MG63 (cell line): Measurements from ENCODE around the gene ZSCAN23. TPM values are rescaled to one million over a fixed set of nuclear protein-coding genes. Genes with fewer than 3 reads are reported as not detected.
A peak's percentile ranks its signal among the peaks of the same experiment; 100 is the strongest.
"Not testable (repeated sequence)": the region's sequence is repeated elsewhere in the genome, so short reads cannot be mapped to it uniquely, and the experiment has no call there.

Experiments used
- DNase-seq: peaks from one replicate; pipeline ENCODE4 v3.0.0-alpha.2; 2020
- H3K27me3 ChIP-seq: fragments of 250-450 bp; sonication (Bioruptor Pico); 2 replicates; pipeline ENCODE4 v1.5.1; 2020; ENCODE audit warnings: mild to moderate bottlenecking, moderate library complexity
- H3K36me3 ChIP-seq: fragments of 250-450 bp; sonication (Bioruptor Pico); 2 replicates; pipeline ENCODE4 v1.5.1; 2020; ENCODE audit warnings: mild to moderate bottlenecking, moderate library complexity
- H3K4me3 ChIP-seq: fragments of 250-450 bp; sonication (Bioruptor Pico); 2 replicates; pipeline ENCODE4 v1.5.1; 2020; ENCODE audit warnings: mild to moderate bottlenecking, moderate library complexity
- H3K9me3 ChIP-seq: fragments of 250-450 bp; sonication (Bioruptor Pico); 2 replicates; pipeline ENCODE4 v1.5.1; 2020; ENCODE audit warnings: mild to moderate bottlenecking, moderate library complexity
- total RNA-seq: library from RNA; depleted of rRNA; stranded (reverse); fragments of >200 nt; shearing (Covaris generic); gene quantifications from 2 replicates; pipeline ENCODE4 v1.2.3, GENCODE V29; 2014; ENCODE audit warnings: low replicate concordance

Gene ZSCAN23
- total RNA-seq, 1 experiment from 2014 or later: 0.59 TPM

DNA sequence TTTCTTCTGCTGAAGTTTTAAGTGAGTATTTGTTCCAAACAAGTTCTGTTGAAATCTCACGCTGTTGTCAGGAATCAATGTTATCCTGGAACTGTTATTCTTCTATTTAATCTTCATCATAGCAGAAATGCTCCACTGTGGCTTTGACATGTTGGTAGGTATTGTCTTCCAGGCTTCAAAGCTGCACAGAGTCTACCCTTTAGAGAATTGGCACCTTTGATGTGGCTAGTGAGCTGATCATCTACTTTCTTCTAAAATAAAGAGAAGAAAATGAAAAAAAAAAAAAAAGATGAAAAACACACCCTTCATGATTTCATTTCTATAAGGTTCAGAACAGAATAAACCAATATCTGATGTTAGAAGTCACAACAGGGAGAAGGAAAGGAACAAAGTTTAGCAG lies 5.8 kb upstream of the ZSCAN23 start:
- Histone ChIP-seq H3K4me3 (no peak overlapping the region), H3K36me3 (no peaks in the 10 kb centered on the region), H3K27me3 (no peaks in the 10 kb centered on the region), H3K9me3 (no peaks in the 10 kb centered on the region)
- no peak for DNase-seq

GRCh38 chr6:28447512-28447906 lies 4.2 kb upstream of the ZSCAN23 start:
- peak overlapping the region; percentile 44 for H3K4me3 ChIP-seq
- not testable (repeated sequence) for DNase-seq, H3K27me3 ChIP-seq, H3K36me3 ChIP-seq, H3K9me3 ChIP-seq

- DNase-seq: no peak
Observed at GRCh38 chr6:28446818-28447511, 3.7 kb upstream of the ZSCAN23 start.

DNA sequence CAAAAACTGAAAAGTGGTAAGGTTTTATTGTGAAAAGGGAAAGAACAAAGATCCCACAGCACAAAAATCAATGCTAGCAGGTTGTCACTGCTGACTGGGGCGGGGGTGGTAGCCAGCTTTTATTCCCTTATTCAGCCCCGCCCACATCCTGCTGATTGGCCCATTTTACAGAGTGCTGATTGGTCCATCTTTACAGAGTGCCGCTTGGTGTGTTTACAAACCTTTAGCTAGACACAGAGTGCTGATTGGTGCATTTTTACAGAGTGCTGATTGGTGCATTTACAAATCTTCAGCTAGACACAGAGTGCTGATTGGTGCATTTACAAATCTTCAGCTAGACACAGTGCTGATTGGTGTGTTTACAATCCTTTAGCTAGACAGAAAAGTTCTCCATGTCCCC lies 1.5 kb upstream of the ZSCAN23 start:
- H3K27me3 ChIP-seq, H3K36me3 ChIP-seq, H3K4me3 ChIP-seq, DNase-seq, H3K9me3 ChIP-seq: not testable (repeated sequence)

More at GRCh38 chr6:28446818-28447511, 3.7 kb upstream of the ZSCAN23 start:
- Histone ChIP-seq H3K9me3 (no peaks in the 10 kb centered on the region), H3K4me3 (peak overlapping the region; percentile 44), H3K36me3 (no peaks in the 10 kb centered on the region), H3K27me3 (no peaks in the 10 kb centered on the region)

DNA sequence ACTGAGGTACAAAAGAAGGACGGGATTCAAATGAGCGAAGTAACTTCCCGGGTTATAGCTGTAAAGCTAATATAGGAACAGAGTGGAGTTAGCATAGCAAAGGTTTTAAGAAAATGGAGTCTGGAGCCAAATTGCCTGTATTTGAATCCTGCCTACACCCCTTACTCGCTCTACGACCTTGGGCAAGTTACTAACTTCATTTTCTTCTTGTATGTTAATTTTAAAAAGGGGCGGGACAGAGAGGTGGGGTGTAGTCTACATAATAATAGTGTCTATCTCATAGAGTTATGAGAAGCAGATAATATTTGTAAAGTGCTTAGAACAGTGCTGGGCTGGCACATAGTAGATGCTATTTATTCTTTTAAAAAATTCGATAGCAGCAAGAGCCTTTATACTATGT lies 705 bp downstream of the ZSCAN23 start:
- Histone ChIP-seq H3K27me3 (no peaks in the 10 kb centered on the region), H3K9me3 (no peaks in the 10 kb centered on the region), H3K4me3 (peak overlapping the region; percentile 74), H3K36me3 (no peaks in the 10 kb centered on the region)
- no peak for DNase-seq

- no peaks in the 10 kb centered on the region for H3K27me3 ChIP-seq
- no peaks in the 10 kb centered on the region for H3K9me3 ChIP-seq
- H3K4me3 ChIP-seq: no peak overlapping the region
- DNase-seq: no peak
- no peaks in the 10 kb centered on the region for H3K36me3 ChIP-seq
Observed at GRCh38 chr6:28436404-28436803, 6.9 kb downstream of the ZSCAN23 start.

DNA sequence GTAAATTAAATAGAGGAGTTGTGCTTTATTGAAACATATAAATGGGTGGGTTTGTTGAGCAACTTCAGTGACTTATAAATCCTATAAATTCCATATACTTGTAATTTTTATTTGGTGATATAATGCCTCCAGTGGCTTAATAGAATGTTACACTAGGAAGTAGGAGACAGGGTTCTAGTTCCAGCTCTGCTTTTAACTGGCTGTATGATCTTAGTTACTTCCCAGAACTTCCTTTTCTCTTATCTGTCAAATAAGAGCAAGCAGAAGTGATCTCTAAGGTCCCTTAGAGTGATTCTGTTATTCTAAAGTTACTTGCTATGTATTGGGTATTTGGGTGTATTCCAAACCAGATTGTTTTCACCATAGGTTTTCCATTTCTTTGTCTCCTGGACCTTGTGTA lies 10.2 kb downstream of the ZSCAN23 start:
- Histone ChIP-seq H3K36me3 (no peaks in the 10 kb centered on the region), H3K27me3 (no peaks in the 10 kb centered on the region), H3K9me3 (no peaks in the 10 kb centered on the region), H3K4me3 (no peak overlapping the region)
- DNase-seq: no peak

GRCh38 chr6:28429781-28430180 lies 13.5 kb downstream of the ZSCAN23 start:
- Histone ChIP-seq H3K4me3 (no peak overlapping the region), H3K27me3 (no peaks in the 10 kb centered on the region), H3K9me3 (no peaks in the 10 kb centered on the region), H3K36me3 (no peaks in the 10 kb centered on the region)
- no peak for DNase-seq

- DNase-seq: no peak
- Histone ChIP-seq H3K4me3 (no peak overlapping the region), H3K9me3 (no peaks in the 10 kb centered on the region), H3K27me3 (no peaks in the 10 kb centered on the region), H3K36me3 (no peaks in the 10 kb centered on the region)
Observed at GRCh38 chr6:28425944-28426541, 17.2 kb downstream of the ZSCAN23 start.

DNA sequence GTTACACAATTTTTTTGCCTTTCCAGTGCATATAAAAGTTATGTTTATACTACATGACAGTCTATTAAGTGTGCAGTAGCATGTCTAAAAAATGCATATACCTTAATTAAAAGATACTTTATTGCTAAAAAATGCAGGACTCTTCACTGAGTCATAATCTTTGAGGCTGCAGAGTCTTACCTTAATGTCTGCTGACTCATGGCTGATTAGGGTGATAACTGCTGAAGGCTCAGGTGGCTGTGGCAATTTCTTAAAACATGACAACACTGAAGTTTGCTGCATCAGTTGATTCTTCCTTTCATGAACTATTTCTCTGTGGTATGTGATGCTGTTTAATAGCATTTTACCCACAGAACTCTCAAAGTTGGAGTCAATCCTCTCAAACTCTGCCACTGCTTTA lies 19.1 kb downstream of the ZSCAN23 start:
- no peak for DNase-seq
- Histone ChIP-seq H3K27me3 (no peaks in the 10 kb centered on the region), H3K9me3 (no peaks in the 10 kb centered on the region), H3K4me3 (no peak overlapping the region), H3K36me3 (no peaks in the 10 kb centered on the region)

- no peaks in the 10 kb centered on the region for H3K9me3 ChIP-seq
- no peak for DNase-seq
- no peaks in the 10 kb centered on the region for H3K36me3 ChIP-seq
- no peak overlapping the region for H3K4me3 ChIP-seq
- H3K27me3 ChIP-seq: no peaks in the 10 kb centered on the region
Observed at GRCh38 chr6:28423546-28423945, 19.7 kb downstream of the ZSCAN23 start.

DNA sequence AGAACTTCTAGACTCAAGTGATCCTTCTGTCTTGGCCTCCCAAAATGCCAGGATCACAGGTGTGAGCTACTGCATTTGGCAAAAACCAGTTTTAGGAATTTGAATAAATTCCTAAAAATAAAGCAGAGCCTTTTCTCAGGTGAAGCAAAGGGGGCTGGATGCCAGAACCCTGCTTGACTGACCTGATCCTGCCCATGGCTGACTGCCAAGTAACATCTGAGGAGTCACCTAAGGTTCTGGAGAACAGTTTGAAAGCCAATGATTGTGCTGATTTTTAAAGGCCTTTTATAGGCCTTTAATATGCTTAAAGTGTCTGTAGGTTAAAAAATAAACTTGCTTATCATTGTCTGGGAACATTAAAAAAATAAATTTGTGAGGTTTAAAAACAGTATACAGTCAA lies 29.6 kb downstream of the ZSCAN23 start:
- no peak for DNase-seq

DNA sequence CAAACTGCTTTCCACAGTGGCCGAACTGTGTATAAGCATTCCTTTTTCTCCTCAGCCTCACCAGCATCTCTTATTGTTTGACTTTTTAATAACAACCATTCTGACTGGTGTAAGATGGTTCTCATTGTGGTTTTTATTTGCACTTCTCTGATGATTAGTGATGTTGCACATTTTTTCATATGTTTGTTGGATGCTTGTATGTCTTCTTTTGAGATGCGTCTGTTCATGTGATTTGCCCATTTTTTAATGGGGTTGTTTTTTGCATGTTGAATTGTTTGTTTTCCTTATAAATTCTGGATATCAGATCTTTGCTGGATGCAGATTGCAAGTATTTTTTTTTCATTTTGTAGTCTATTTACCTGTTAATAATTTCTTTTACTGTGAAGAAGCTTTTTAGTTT lies 32.5 kb downstream of the ZSCAN23 start:
- Histone ChIP-seq H3K36me3 (no peaks in the 10 kb centered on the region), H3K27me3 (no peaks in the 10 kb centered on the region), H3K4me3 (no peak overlapping the region), H3K9me3 (no peaks in the 10 kb centered on the region)
- DNase-seq: no peak

More for the DNA sequence above, 29.6 kb downstream of the ZSCAN23 start:
- no peaks in the 10 kb centered on the region for H3K9me3 ChIP-seq
- H3K36me3 ChIP-seq: no peaks in the 10 kb centered on the region
- H3K27me3 ChIP-seq: no peaks in the 10 kb centered on the region
- no peak overlapping the region for H3K4me3 ChIP-seq

- Histone ChIP-seq H3K27me3 (no peaks in the 10 kb centered on the region), H3K9me3 (no peaks in the 10 kb centered on the region), H3K36me3 (no peaks in the 10 kb centered on the region), H3K4me3 (no peak overlapping the region)
- no peak for DNase-seq
Observed at GRCh38 chr6:28408076-28408802, 35.1 kb downstream of the ZSCAN23 start.

- Histone ChIP-seq H3K27me3 (no peaks in the 10 kb centered on the region), H3K36me3 (no peaks in the 10 kb centered on the region), H3K9me3 (no peaks in the 10 kb centered on the region), H3K4me3 (no peak overlapping the region)
- no peak for DNase-seq
Observed at GRCh38 chr6:28407401-28407800, 35.9 kb downstream of the ZSCAN23 start.

DNA sequence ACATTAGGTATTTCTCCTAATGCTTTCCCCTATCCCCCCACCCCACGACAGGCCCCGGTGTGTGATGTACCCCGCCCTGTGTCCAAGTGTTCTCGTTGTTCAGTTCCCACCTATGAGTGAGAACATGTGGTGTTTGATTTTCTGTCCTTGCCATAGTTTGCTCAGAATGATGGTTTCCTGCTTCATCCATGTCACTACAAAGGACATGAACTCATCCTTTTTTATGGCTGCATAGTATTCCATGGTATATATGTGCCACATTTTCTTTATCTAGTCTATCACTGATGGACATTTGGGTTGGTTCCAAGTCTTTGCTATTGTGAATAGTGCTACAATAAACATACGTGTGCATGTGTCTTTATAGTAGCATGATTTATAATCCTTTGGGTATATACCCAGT lies 39.4 kb downstream of the ZSCAN23 start:
- not testable (repeated sequence) for H3K9me3 ChIP-seq, H3K27me3 ChIP-seq, H3K36me3 ChIP-seq, H3K4me3 ChIP-seq, DNase-seq

DNA sequence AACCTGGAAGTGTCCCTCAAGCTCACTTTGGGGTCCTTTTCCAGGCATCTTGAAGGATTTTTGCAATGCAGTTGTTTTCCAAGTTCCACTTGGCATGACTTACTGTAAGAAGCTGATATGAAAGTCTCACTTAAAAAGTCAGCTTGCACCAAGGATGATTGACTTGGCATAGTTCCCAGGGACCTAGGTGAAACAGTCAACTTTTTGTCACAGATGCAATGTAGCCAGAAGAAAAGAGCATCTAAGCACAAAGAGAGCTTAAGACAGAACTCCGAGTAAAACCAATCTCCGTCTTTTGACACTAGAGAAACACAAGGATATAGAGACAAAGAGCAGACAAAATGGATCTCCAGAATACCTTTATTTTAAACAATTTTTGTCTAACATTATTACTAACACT lies 41.1 kb downstream of the ZSCAN23 start:
- Histone ChIP-seq H3K4me3 (no peak overlapping the region), H3K9me3 (no peaks in the 10 kb centered on the region), H3K27me3 (no peaks in the 10 kb centered on the region), H3K36me3 (no peaks in the 10 kb centered on the region)
- no peak for DNase-seq

GRCh38 chr6:28401172-28401571 lies 42.1 kb downstream of the ZSCAN23 start:
- no peaks in the 10 kb centered on the region for H3K36me3 ChIP-seq
- peak; percentile 16 for DNase-seq
- H3K4me3 ChIP-seq: no peak overlapping the region
- H3K9me3 ChIP-seq: no peaks in the 10 kb centered on the region
- no peaks in the 10 kb centered on the region for H3K27me3 ChIP-seq
